IMR-90 (cell line): ENCODE results near the gene MICOS13.

Source experiments
- BHLHE40 ChIP-seq: fragments of 150-350 bp; IDR thresholded peaks from 2 replicates; pipeline ENCODE4 v1.6.1; 2016; ENCODE audit warnings: mild to moderate bottlenecking, low read depth, low read length
- CHD1 ChIP-seq: IDR thresholded peaks from 2 replicates; pipeline ENCODE4 v1.6.1; 2012; ENCODE audit warnings: low read depth, low read length, improper control_type of control experiment
- MAFK ChIP-seq: IDR thresholded peaks from 2 replicates; pipeline ENCODE4 v1.6.1; 2012; ENCODE audit warnings: low read depth, low read length, improper control_type of control experiment
- MAZ ChIP-seq: IDR thresholded peaks from 2 replicates; pipeline ENCODE4 v1.6.1; 2012; ENCODE audit warnings: low read depth, mild to moderate bottlenecking, low read length, improper control_type of control experiment, moderate library complexity, borderline replicate concordance
- NFE2L2 ChIP-seq: fragments of 150-350 bp; IDR thresholded peaks from 2 replicates; pipeline ENCODE4 v1.6.1; 2016; ENCODE audit warnings: low read depth, mild to moderate bottlenecking, low read length
- POLR2A ChIP-seq: IDR thresholded peaks from 2 replicates; pipeline ENCODE4 v1.6.1; 2012; ENCODE audit warnings: mild to moderate bottlenecking, low read depth, low read length
- RAD21 ChIP-seq: IDR thresholded peaks from 2 replicates; pipeline ENCODE4 v1.6.1; 2012; ENCODE audit warnings: low read length, improper control_type of control experiment
- RFX5 ChIP-seq: IDR thresholded peaks from 2 replicates; pipeline ENCODE4 v1.8.0; 2012; ENCODE audit warnings: low read depth, mild to moderate bottlenecking, low read length, moderate library complexity
- SMC3 ChIP-seq: fragments of 150-350 bp; IDR thresholded peaks from 2 replicates; pipeline ENCODE4 v1.6.1; 2016; ENCODE audit warnings: low read depth, mild to moderate bottlenecking, antibody characterized with exemption, low read length, moderate library complexity
- TF ChIP-seq, protein P1 (sequence below): fragments of 150-350 bp; IDR thresholded peaks from 2 replicates; pipeline ENCODE4 v1.6.1; 2017; ENCODE audit warnings: mild to moderate bottlenecking, antibody characterized with exemption, low read length, low read depth
- TF ChIP-seq, protein P2 (sequence below): conservative IDR thresholded peaks from 2 replicates; pipeline ENCODE4 v1.5.1; 2012; ENCODE audit warnings: mild to moderate bottlenecking, low read depth, low read length, improper control_type of control experiment
- TF ChIP-seq, protein P3 (sequence below): fragments of 150-350 bp; IDR thresholded peaks from 2 replicates; pipeline ENCODE4 v1.6.1; 2016; ENCODE audit warnings: low read depth, mild to moderate bottlenecking, low read length, moderate library complexity, borderline replicate concordance

DNA sequence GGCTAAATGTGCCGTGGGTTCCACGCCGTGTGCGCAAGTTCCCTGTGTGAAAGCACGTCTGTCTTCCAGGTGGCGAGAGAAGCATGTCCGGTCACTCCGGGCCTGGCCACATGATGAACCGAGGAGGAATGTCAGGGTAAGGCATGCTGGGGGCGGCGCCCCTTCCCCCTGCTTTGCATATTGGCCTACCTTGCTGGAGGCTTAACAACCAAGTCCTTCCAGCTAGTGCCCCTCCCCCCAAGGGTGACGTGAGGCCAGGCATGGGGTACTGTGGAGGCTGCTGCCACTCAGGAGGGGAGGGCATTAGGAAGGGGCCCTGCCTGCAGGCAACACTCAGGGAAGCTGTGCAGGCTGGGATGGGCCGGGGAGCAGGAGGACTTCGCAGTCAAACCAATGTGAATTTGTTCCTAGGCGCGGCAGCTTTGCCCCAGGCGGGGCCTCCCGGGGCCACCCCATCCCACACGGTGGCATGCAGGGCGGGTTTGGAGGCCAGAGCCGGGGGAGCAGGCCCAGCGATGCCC lies 12.5 kb downstream of the MICOS13 start:
- TF ChIP-seq, protein P1, sequence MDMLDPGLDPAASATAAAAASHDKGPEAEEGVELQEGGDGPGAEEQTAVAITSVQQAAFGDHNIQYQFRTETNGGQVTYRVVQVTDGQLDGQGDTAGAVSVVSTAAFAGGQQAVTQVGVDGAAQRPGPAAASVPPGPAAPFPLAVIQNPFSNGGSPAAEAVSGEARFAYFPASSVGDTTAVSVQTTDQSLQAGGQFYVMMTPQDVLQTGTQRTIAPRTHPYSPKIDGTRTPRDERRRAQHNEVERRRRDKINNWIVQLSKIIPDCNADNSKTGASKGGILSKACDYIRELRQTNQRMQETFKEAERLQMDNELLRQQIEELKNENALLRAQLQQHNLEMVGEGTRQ: no peak
- TF ChIP-seq, protein P2, sequence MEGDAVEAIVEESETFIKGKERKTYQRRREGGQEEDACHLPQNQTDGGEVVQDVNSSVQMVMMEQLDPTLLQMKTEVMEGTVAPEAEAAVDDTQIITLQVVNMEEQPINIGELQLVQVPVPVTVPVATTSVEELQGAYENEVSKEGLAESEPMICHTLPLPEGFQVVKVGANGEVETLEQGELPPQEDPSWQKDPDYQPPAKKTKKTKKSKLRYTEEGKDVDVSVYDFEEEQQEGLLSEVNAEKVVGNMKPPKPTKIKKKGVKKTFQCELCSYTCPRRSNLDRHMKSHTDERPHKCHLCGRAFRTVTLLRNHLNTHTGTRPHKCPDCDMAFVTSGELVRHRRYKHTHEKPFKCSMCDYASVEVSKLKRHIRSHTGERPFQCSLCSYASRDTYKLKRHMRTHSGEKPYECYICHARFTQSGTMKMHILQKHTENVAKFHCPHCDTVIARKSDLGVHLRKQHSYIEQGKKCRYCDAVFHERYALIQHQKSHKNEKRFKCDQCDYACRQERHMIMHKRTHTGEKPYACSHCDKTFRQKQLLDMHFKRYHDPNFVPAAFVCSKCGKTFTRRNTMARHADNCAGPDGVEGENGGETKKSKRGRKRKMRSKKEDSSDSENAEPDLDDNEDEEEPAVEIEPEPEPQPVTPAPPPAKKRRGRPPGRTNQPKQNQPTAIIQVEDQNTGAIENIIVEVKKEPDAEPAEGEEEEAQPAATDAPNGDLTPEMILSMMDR: no peak
- no peak for TF ChIP-seq RAD21
- TF ChIP-seq SMC3: no peak
- TF ChIP-seq POLR2A: no peak
- TF ChIP-seq NFE2L2: no peak
- TF ChIP-seq MAZ: no peak
- TF ChIP-seq MAFK: no peak
- TF ChIP-seq RFX5: no peak
- no peak for TF ChIP-seq BHLHE40
- TF ChIP-seq CHD1: no peak
- TF ChIP-seq, protein P3, sequence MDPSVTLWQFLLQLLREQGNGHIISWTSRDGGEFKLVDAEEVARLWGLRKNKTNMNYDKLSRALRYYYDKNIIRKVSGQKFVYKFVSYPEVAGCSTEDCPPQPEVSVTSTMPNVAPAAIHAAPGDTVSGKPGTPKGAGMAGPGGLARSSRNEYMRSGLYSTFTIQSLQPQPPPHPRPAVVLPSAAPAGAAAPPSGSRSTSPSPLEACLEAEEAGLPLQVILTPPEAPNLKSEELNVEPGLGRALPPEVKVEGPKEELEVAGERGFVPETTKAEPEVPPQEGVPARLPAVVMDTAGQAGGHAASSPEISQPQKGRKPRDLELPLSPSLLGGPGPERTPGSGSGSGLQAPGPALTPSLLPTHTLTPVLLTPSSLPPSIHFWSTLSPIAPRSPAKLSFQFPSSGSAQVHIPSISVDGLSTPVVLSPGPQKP: no peak
